ENCODE results near the gene RAB28. TPM values are rescaled to one million over a fixed set of nuclear protein-coding genes. Genes with fewer than 3 reads are reported as not detected.

The RAB28 gene
- total and polyA plus RNA-seq, 2 of the 8 experiments (the other 6 are each of a cell fraction or from before 2014, with no cell fraction given) = 16.0 to 18.7 TPM

GRCh38 chr4:13413729-13414437 is 70.3 kb downstream of the RAB28 start (continued):
- TF ChIP-seq CHD7 (IDR thresholded peaks at IDR 0.05; ENCODE audit: insufficient replicate concordance, low read length) (no peak), TAF7 (optimal IDR thresholded peaks at IDR 0.05; ENCODE audit: borderline replicate concordance, low read depth, low read length) (no peak), RXRA (IDR thresholded peaks at IDR 0.05; ENCODE audit: insufficient read depth, low read depth, low read length) (no peak), SIRT6 (IDR thresholded peaks at IDR 0.05; ENCODE audit: low read length) (no peak), USF2 (IDR thresholded peaks at IDR 0.05; ENCODE audit: low read length) (no peak), ZNF274 (IDR thresholded peaks at IDR 0.05; ENCODE audit: borderline replicate concordance, extremely low read depth, low read length) (no peak), POU5F1 (IDR thresholded peaks at IDR 0.05; ENCODE audit: low read depth, low read length) (no peak), RAD21 (IDR thresholded peaks at IDR 0.05 in 1 of 2, conservative IDR thresholded peaks at IDR 0.05 in 1 of 2; ENCODE audit: low read depth in 2 of 2, low read length in 2 of 2) (no peak), EZH2 (IDR thresholded peaks at IDR 0.05; ENCODE audit: low read depth, low read length, severe bottlenecking) (no peak)

Measured in H1 (cell line).